ACC112 (cell line): ENCODE results near the gene PLPPR1.

Experiments used
- H2AFZ ChIP-seq: fragments of 200-600 bp; sonication (generic); one replicate; pipeline ENCODE4 v1.6.0; 2017; ENCODE audit warnings: antibody characterized with exemption, low read length; ENCODE audit not compliant: unreplicated experiment
- H3K27ac ChIP-seq: fragments of 200-600 bp; sonication (generic); 2 replicates; pipeline ENCODE4 v1.5.1; 2014; ENCODE audit warnings: low read depth, mild to moderate bottlenecking, antibody characterized with exemption, low read length, moderate library complexity
- H3K27me3 ChIP-seq: fragments of 200-600 bp; sonication (generic); 2 replicates; pipeline ENCODE4 v1.6.1; 2014; ENCODE audit warnings: mild to moderate bottlenecking, antibody characterized with exemption, low read length, moderate library complexity, mixed read lengths; ENCODE audit not compliant: insufficient read depth
- H3K36me3 ChIP-seq: fragments of 200-600 bp; sonication (generic); 2 replicates; pipeline ENCODE4 v1.6.1; 2016; ENCODE audit warnings: mild to moderate bottlenecking, antibody characterized with exemption, low read length, moderate library complexity, mixed read lengths; ENCODE audit not compliant: insufficient read depth
- H3K4me1 ChIP-seq: fragments of 200-600 bp; sonication (generic); one replicate; pipeline ENCODE4 v1.6.1; 2016; ENCODE audit warnings: low read length, mixed read lengths; ENCODE audit not compliant: insufficient read depth, unreplicated experiment, control insufficient read depth
- H3K4me3 ChIP-seq: fragments of 200-600 bp; sonication (generic); 2 replicates; pipeline ENCODE4 v1.5.1; 2014; ENCODE audit warnings: mild to moderate bottlenecking, low read depth, low read length
- H3K79me2 ChIP-seq: fragments of 200-600 bp; sonication (generic); one replicate; pipeline ENCODE4 v1.6.0; 2016; ENCODE audit warnings: low read length; ENCODE audit not compliant: control insufficient read depth, unreplicated experiment, insufficient read depth

The PLPPR1 gene

DNA sequence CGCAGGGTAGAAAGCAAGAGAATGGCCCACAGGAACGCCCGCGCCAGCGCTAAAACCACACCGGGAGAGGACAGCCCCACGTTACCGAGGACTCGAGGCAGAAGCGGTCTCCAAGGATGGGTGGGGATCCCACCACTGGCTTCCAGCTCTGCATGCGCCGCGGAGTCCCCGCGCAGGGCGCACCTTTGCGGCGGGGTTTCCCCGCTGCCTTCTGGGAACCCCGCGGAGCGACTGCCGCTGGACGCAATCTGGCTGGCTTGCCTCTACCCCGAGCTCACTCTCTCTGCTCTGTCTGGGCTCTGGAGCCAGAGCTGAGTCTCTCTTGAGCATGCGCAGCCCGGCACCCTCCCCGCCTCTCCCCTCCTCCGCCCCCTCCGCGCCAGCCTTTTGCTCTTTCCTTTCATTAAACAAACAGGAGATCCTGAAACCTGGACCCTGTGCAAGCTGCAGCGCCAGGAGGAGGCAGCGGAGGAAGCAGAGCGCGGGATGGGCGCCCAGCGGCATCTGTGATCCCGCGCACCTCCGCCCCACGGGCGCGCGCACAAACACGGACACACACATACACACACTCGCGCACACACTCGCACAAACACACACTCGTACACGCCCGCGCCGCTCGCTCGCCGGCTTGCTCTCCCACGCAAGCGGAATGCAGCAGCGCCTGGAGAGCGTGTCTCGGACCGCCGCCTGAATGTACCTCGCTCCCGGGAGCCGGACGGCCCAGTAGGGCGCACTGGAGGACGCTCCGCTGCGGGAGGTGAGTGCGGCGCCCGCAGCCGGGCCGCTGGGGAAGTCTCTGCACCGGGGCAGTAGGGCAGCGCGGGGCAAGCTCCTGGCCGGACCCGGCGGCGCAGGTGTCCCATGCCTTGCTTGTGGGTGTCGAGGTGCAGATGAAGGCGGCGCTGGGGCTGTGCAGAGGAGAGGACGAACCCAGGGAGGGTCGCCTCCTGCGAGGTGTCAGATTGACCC lies at the start of gene PLPPR1:
Gene PLPPR1 (plus strand): TSS at position 382 of the 969 bp plus-strand sequence.
- Histone ChIP-seq H3K27ac (no peak within 1 kb of the TSS), H3K4me3 (peak within 1 kb of the TSS; percentile 61; the same call in 1 of the 2 replicates), H3K27me3 (peaks cover 42% of the 10 kb centered on the region), H3K36me3 (no peaks in the 10 kb centered on the region), H2AFZ (no peak within 1 kb of the TSS), H3K4me1 (no peaks in the 10 kb centered on the region), H3K79me2 (no peaks in the 10 kb centered on the region)

DNA sequence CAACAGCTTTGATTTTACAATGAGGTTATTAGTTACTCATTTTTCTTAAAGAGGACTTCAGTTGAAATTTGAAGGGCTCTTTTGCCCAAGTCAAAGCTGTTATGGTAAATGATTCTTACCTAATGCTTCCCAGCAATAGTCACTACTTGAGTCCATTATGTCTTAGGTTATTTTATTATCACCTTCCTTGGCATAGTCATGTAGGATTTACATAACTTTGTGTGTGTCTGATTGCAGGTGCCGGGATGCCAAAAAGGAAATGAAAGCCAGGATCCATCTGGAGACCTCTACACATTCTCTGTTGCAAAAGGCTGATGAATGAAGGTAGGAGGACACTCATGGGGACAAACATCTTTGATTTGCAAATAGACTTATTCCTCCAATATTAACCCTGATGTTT lies 38.8 kb upstream of the PLPPR1 start:
- Histone ChIP-seq H3K27ac (no peak overlapping the region), H3K27me3 (no peaks in the 10 kb centered on the region), H2AFZ (no peak overlapping the region), H3K79me2 (no peaks in the 10 kb centered on the region), H3K36me3 (no peaks in the 10 kb centered on the region), H3K4me1 (no peaks in the 10 kb centered on the region), H3K4me3 (no peak overlapping the region)

DNA sequence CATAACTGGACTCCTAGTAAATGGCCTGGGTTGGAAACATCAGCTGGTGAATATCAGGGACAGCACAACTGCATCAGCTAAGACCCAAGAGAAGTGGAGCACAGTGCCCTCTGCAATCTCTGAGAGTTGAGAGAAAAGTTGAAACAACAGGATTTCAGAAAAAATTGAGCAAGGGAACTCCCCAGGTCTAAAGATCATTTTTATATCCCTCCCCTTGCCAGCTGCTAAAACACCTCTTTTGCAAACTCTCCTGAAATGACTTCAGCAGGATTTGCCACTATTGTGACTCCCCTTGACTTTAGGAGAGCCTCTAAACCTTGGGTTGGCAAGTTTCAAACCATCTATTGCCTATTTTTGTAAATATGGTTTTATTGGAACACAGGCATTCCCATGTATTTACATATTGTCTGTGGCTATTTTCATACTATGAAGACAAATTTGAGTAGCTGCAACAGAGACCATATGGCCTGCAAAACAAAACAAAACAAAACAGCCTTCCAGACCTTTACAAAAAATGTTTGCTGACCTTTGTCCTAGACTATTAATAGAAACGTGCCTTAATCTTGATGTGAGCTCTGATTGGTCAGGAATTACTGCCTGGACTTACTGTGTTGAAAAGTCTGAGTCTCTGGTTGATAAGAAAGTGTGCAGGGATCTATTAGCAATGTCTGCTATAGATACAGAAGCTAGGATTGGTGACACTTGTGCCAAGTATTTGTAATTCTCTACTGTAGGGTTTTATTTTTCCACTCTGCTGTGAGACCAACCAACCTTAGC lies 37.7 kb upstream of the PLPPR1 start:
- Histone ChIP-seq H3K36me3 (no peaks in the 10 kb centered on the region), H2AFZ (no peak overlapping the region), H3K27ac (no peak overlapping the region), H3K79me2 (no peaks in the 10 kb centered on the region), H3K4me3 (no peak overlapping the region), H3K27me3 (no peaks in the 10 kb centered on the region), H3K4me1 (no peaks in the 10 kb centered on the region)

DNA sequence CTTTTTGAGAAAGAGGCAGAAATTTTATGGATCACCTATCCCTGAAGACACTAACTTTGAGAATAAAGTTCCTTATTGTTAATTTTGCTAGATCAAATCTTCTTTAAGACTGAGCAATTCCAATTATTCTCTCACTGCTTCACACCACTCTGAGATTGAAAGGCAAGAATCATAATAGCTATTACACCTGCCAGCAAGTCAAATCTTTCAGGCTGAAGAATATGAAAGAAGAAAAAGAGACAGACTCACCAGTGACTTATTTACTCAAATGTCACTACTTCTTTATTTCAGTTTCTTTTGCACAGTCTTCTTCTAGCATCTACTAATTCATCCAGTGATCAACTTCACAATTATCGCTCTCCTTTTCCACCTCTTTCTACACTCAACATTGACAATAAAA lies 35.9 kb upstream of the PLPPR1 start:
- Histone ChIP-seq H2AFZ (no peak overlapping the region), H3K27me3 (no peaks in the 10 kb centered on the region), H3K79me2 (no peaks in the 10 kb centered on the region), H3K36me3 (no peaks in the 10 kb centered on the region), H3K27ac (no peak overlapping the region), H3K4me3 (no peak overlapping the region), H3K4me1 (no peaks in the 10 kb centered on the region)

DNA sequence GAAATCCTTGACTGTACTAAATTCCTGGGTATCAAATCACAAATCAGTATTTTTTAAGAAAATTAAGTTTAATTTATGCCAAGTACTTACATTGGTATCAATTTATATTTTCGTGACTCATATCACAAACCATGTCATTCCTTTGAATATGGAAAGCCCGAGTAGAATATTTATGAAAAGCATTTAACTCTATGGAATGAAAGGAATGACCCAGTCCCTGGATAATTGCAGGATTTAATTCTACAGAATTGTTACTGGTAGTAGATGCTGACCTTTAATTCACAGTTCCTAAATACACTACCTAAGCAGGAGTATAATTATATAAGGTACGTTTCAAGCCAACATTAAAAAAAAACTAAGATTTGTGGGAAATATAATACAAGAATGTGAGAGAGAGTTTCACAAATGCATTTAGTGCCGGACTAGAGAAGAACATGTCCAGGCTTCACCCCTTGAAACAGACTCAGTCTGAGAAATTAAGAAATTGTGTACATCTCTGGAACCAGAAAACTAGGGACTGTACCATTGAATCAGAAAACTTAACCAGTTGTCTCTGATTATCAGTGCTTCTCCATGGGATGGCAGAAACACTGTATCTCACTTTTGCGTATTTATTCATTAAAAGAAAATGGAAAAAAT lies 28.5 kb upstream of the PLPPR1 start:
- no peak overlapping the region for H3K4me3 ChIP-seq
- no peaks in the 10 kb centered on the region for H3K36me3 ChIP-seq
- no peak overlapping the region for H2AFZ ChIP-seq
- H3K27ac ChIP-seq = no peak overlapping the region
- no peaks in the 10 kb centered on the region for H3K79me2 ChIP-seq
- no peaks in the 10 kb centered on the region for H3K4me1 ChIP-seq
- H3K27me3 ChIP-seq = no peaks in the 10 kb centered on the region

DNA sequence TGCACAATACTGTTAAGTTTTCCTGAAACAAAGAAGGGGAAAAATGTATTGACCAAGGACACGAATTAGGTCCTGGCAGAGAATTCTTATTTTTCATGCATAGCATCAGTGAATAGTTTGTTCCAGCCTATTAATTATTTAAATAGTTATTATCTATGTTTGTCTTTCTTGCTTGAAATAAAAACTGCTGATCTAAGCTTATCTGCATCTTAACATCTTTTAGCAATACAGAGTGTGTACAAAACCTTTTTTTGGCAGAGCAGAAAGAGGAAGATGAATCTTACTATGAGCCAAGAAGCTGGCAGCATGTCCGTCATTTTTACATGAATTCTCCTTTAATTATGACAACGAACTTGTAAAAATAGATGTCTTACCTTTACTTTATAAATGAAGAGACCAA lies 23.3 kb upstream of the PLPPR1 start:
- H3K27me3 ChIP-seq = no peaks in the 10 kb centered on the region
- H3K36me3 ChIP-seq = no peaks in the 10 kb centered on the region
- H2AFZ ChIP-seq = no peak overlapping the region
- no peaks in the 10 kb centered on the region for H3K4me1 ChIP-seq
- no peak overlapping the region for H3K27ac ChIP-seq
- no peaks in the 10 kb centered on the region for H3K79me2 ChIP-seq
- no peak overlapping the region for H3K4me3 ChIP-seq

DNA sequence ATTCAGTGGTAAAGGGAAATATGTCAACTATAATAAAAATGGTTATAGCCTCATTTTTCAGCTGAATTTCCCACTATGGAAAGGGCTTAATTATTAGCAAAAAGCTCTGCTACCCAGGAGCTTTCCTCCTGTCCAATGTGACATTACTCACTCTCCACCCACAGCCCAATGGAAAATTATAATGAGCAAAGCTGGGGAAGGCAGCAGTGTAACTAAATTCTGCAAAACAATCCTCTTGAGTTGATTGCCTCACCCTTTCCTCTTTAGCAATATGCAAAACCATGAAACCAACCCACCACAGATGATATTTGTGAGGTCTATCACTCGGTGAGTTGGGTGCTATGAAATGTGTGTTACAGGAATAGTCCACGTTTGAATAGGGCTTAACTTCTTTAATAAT lies 14.0 kb upstream of the PLPPR1 start:
- Histone ChIP-seq H3K4me3 (no peak overlapping the region), H3K4me1 (no peaks in the 10 kb centered on the region), H3K27me3 (no peaks in the 10 kb centered on the region), H3K36me3 (no peaks in the 10 kb centered on the region), H2AFZ (no peak overlapping the region), H3K79me2 (no peaks in the 10 kb centered on the region), H3K27ac (no peak overlapping the region)

DNA sequence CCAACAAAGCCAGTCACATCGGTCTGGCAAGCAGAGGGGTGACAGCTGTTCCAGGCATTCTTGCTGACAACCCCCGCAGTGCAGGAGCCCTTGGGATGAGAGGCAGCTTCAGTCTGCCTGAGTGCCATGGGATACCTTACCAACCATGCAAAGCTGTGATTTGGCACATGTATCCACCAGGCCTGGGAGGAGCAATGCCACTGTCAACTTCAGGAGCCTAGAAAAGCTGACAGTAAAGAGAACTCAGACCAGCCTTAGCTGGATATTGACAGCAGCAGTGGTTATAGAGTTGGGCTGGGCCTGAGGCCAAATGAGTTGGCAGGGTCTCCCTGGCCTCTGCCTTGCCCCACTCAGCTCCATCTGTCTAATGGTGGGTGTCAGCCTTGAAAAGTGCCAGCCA lies 10.1 kb upstream of the PLPPR1 start:
- H3K4me1 ChIP-seq = no peaks in the 10 kb centered on the region
- no peak overlapping the region for H2AFZ ChIP-seq
- no peaks in the 10 kb centered on the region for H3K79me2 ChIP-seq
- H3K27me3 ChIP-seq = no peaks in the 10 kb centered on the region
- H3K4me3 ChIP-seq = no peak overlapping the region
- no peak overlapping the region for H3K27ac ChIP-seq
- H3K36me3 ChIP-seq = no peaks in the 10 kb centered on the region

DNA sequence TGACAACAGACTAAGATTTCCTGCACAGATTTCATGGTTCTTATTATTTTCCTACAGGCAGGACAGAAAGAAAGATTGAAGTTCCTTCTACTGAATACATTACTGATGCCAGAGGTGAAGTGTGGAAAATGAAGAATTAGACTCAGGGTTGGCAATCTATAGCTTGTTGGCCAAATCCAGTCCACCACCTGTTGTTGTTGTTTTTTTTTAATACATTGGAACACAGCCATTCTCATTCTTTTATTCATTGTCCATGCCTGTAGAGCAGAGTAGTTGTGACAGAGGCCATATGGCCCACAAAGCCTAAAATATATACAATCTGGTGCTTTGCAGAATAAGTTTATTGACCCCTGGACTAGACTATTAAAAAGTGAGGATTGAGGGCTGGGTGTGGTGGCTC lies 5.8 kb upstream of the PLPPR1 start:
- H3K4me3 ChIP-seq = no peak overlapping the region
- no peak overlapping the region for H2AFZ ChIP-seq
- no peak overlapping the region for H3K27ac ChIP-seq
- H3K4me1 ChIP-seq = no peaks in the 10 kb centered on the region
- H3K79me2 ChIP-seq = no peaks in the 10 kb centered on the region
- H3K27me3 ChIP-seq = peaks cover 13% of the 10 kb centered on the region
- H3K36me3 ChIP-seq = no peaks in the 10 kb centered on the region

DNA sequence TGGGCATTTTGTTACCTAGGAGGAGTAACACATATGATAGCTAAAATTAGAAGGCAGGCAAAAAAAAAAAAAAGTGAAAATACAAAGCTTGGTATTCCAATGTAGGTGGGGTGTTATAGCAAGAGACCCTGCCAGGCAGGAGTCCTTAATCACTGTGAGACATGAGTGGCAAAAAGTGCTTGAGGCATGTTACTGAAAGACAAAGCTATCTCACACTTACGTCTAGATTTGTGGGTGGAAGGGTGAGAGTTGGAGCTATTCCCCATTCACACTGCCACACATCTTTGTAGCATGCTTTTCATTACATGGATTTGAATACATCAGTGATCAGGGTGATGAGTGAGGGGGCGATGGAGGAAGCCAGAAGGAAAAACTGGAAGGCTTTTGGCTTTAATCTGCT lies 2.6 kb upstream of the PLPPR1 start:
- Histone ChIP-seq H2AFZ (no peak overlapping the region), H3K36me3 (no peaks in the 10 kb centered on the region), H3K4me3 (no peak overlapping the region), H3K4me1 (no peaks in the 10 kb centered on the region), H3K27me3 (peaks cover 42% of the 10 kb centered on the region), H3K27ac (no peak overlapping the region), H3K79me2 (no peaks in the 10 kb centered on the region)
